ENCODE data around the gene KITLG. TPM values are rescaled to one million over a fixed set of nuclear protein-coding genes. Genes with fewer than 3 reads are reported as not detected.

The KITLG gene
- total RNA-seq, 1 experiment from 2014 or later = 7.4 TPM

DNA sequence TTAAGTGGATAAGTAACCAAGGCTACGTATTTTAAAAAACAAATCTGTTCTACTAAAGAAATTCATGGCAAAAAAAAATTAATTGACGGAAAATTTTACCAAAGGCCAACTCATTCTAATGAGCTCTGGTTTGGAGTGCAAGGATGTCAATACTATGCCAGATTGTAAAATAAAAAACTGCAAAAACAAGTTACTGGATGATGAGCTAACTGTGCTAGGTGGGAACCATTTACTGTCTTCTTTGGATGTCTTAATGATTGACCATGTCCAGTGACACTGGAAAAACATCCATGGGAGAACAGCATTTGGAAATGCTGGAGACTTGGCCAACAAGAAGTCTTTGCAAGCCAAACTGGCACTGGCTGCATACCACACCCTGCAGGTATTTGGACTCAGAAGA, 41.6 kb downstream of the KITLG start:
- H3K36me3 ChIP-seq (ENCODE audit: control insufficient read depth, insufficient read depth, low read length) = no peaks in the 10 kb centered on the region; the same call in 1 of the 2 replicates

DNA sequence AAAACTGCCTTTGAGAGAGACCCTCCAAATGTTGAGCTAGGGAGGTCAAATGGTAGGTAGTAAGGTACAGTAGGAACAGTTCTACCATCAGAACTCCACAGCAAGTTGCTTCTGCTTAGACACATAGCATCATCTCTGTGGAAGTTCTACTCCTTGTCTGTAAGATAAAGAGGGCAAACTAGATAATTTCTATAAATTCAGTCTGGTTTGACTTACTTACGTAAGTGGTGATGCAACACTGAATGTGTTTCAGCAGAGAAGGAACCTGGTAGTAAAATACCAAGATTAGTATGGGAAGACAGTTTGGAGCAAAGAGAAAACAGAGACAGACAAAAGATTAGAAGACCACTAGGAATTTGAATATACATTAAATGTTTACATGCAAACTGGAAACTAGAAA, 42.0 kb downstream of the KITLG start:
- no peaks in the 10 kb centered on the region; the same call in 1 of the 2 replicates for H3K36me3 ChIP-seq (ENCODE audit: control insufficient read depth, insufficient read depth, low read length)
- no peak overlapping the region for H3K27ac ChIP-seq (ENCODE audit: low read length)
- ChIA-PET POLR2A (no interaction called here), CTCF (no interaction called here)
- intact Hi-C loops (cut with micrococcal nuclease; ENCODE audit: unreplicated experiment) (no loop called here), in situ Hi-C loops (cut with HindIII; ENCODE audit: low pct_unique_long_range_greater_than_20kb, low sequenced_read_pairs) (no loop called here)
- DNase-seq (ENCODE audit: low read depth, low spot score) (no peak), ATAC-seq (no peak)
- no peaks in the 10 kb centered on the region for H3K27me3 ChIP-seq (ENCODE audit: control insufficient read depth, insufficient read depth, low read length)
- no TSS peak for BruUV-seq (replicated peaks)
- H3K4me1 ChIP-seq (ENCODE audit: control insufficient read depth, insufficient read depth, low read length) = no peaks in the 10 kb centered on the region
- H3K4me3 ChIP-seq (ENCODE audit: low read depth in 2 of 2, low read length in 2 of 2) = no peak overlapping the region
- H3K9me3 ChIP-seq (ENCODE audit: control insufficient read depth, insufficient read depth, low read depth, low read length) = no peaks in the 10 kb centered on the region
- TF ChIP-seq TCF7L2 (IDR thresholded peaks at IDR 0.05; ENCODE audit: low read depth, low read length) (no peak), POLR2AphosphoS5 (IDR thresholded peaks at IDR 0.05; ENCODE audit: low read depth, low read length) (no peak), SIN3A (IDR thresholded peaks at IDR 0.05; ENCODE audit: borderline replicate concordance, insufficient read depth, low read depth, low read length) (no peak)
- TF ChIP-seq, protein P1, sequence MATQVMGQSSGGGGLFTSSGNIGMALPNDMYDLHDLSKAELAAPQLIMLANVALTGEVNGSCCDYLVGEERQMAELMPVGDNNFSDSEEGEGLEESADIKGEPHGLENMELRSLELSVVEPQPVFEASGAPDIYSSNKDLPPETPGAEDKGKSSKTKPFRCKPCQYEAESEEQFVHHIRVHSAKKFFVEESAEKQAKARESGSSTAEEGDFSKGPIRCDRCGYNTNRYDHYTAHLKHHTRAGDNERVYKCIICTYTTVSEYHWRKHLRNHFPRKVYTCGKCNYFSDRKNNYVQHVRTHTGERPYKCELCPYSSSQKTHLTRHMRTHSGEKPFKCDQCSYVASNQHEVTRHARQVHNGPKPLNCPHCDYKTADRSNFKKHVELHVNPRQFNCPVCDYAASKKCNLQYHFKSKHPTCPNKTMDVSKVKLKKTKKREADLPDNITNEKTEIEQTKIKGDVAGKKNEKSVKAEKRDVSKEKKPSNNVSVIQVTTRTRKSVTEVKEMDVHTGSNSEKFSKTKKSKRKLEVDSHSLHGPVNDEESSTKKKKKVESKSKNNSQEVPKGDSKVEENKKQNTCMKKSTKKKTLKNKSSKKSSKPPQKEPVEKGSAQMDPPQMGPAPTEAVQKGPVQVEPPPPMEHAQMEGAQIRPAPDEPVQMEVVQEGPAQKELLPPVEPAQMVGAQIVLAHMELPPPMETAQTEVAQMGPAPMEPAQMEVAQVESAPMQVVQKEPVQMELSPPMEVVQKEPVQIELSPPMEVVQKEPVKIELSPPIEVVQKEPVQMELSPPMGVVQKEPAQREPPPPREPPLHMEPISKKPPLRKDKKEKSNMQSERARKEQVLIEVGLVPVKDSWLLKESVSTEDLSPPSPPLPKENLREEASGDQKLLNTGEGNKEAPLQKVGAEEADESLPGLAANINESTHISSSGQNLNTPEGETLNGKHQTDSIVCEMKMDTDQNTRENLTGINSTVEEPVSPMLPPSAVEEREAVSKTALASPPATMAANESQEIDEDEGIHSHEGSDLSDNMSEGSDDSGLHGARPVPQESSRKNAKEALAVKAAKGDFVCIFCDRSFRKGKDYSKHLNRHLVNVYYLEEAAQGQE (IDR thresholded peaks at IDR 0.05; ENCODE audit: insufficient read depth in 1 of 2, low read depth in 2 of 2, low read length in 1 of 2) = no peak
- TF ChIP-seq, protein P2, sequence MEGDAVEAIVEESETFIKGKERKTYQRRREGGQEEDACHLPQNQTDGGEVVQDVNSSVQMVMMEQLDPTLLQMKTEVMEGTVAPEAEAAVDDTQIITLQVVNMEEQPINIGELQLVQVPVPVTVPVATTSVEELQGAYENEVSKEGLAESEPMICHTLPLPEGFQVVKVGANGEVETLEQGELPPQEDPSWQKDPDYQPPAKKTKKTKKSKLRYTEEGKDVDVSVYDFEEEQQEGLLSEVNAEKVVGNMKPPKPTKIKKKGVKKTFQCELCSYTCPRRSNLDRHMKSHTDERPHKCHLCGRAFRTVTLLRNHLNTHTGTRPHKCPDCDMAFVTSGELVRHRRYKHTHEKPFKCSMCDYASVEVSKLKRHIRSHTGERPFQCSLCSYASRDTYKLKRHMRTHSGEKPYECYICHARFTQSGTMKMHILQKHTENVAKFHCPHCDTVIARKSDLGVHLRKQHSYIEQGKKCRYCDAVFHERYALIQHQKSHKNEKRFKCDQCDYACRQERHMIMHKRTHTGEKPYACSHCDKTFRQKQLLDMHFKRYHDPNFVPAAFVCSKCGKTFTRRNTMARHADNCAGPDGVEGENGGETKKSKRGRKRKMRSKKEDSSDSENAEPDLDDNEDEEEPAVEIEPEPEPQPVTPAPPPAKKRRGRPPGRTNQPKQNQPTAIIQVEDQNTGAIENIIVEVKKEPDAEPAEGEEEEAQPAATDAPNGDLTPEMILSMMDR (IDR thresholded peaks at IDR 0.05) = no peak

More for the DNA sequence above, 41.6 kb downstream of the KITLG start:
- DNase-seq (ENCODE audit: low read depth, low spot score) (no peak), ATAC-seq (no peak)
- in situ Hi-C loops (cut with HindIII; ENCODE audit: low pct_unique_long_range_greater_than_20kb, low sequenced_read_pairs) (no loop called here), intact Hi-C loops (cut with micrococcal nuclease; ENCODE audit: unreplicated experiment) (no loop called here)
- Histone ChIP-seq H3K4me3 (ENCODE audit: low read depth in 2 of 2, low read length in 2 of 2) (no peak overlapping the region), H3K4me1 (ENCODE audit: control insufficient read depth, insufficient read depth, low read length) (no peaks in the 10 kb centered on the region), H3K27me3 (ENCODE audit: control insufficient read depth, insufficient read depth, low read length) (no peaks in the 10 kb centered on the region), H3K27ac (ENCODE audit: low read length) (no peak overlapping the region), H3K9me3 (ENCODE audit: control insufficient read depth, insufficient read depth, low read depth, low read length) (no peaks in the 10 kb centered on the region)
- TF ChIP-seq, protein P2 (IDR thresholded peaks at IDR 0.05) = no peak
- TF ChIP-seq, protein P1 (IDR thresholded peaks at IDR 0.05; ENCODE audit: insufficient read depth in 1 of 2, low read depth in 2 of 2, low read length in 1 of 2) = no peak
- CTCF ChIA-PET = no interaction called here
- POLR2A ChIA-PET = no interaction called here
- BruUV-seq (replicated peaks) = no TSS peak
